AML-193 (cell line): ENCODE measurements around the gene POPDC2.

ENCODE experiments used
- DNase-seq, 2 experiments: peaks; one replicate each; lab custom pipeline; 2025; lab: John Stamatoyannopoulos, UW

POPDC2 gene

GRCh38 chr3:119639494-119640350 lies 20.7 kb downstream of the POPDC2 start:
- no peak for DNase-seq

- peak; percentile 62 to 67 for DNase-seq
These were observed 22.5 kb downstream of the POPDC2 start for GRCh38 chr3:119637679-119638477.

- DNase-seq = no peak
These were observed 23.3 kb downstream of the POPDC2 start for GRCh38 chr3:119636891-119637611.

- no peak for DNase-seq
These were observed 24.1 kb downstream of the POPDC2 start for GRCh38 chr3:119636249-119636648.

GRCh38 chr3:119635719-119636118 lies 24.7 kb downstream of the POPDC2 start:
- no peak for DNase-seq

- no peak for DNase-seq
These were observed 27.6 kb downstream of the POPDC2 start for GRCh38 chr3:119632829-119633228.

GRCh38 chr3:119632216-119632615 lies 28.2 kb downstream of the POPDC2 start:
- DNase-seq = no peak

- no peak for DNase-seq
These were observed 28.9 kb downstream of the POPDC2 start for GRCh38 chr3:119631516-119631915.

GRCh38 chr3:119630880-119631329 lies 29.5 kb downstream of the POPDC2 start:
- no peak for DNase-seq

GRCh38 chr3:119630128-119630879 lies 30.1 kb downstream of the POPDC2 start:
- DNase-seq = peak; percentile 24 to 51

GRCh38 chr3:119628816-119629445 lies 31.5 kb downstream of the POPDC2 start:
- DNase-seq = no peak

- no peak for DNase-seq
These were observed 32.0 kb downstream of the POPDC2 start for GRCh38 chr3:119628390-119628789.

- DNase-seq = no peak
These were observed 32.9 kb downstream of the POPDC2 start for GRCh38 chr3:119627461-119627860.

GRCh38 chr3:119626196-119626595 lies 34.2 kb downstream of the POPDC2 start:
- no peak for DNase-seq

- no peak for DNase-seq
These were observed 34.8 kb downstream of the POPDC2 start for GRCh38 chr3:119625451-119626153.

GRCh38 chr3:119624002-119624720 lies 36.2 kb downstream of the POPDC2 start:
- no peak for DNase-seq

GRCh38 chr3:119620899-119621298 lies 39.5 kb downstream of the POPDC2 start:
- no peak for DNase-seq

GRCh38 chr3:119619094-119619493 lies 41.3 kb downstream of the POPDC2 start:
- no peak for DNase-seq

GRCh38 chr3:119616056-119616455 lies 44.3 kb downstream of the POPDC2 start:
- DNase-seq = no peak

- DNase-seq = no peak
These were observed 46.5 kb downstream of the POPDC2 start for GRCh38 chr3:119613872-119614271.
